Measurements from ENCODE around the gene GLT8D2. TPM values are rescaled to one million over a fixed set of nuclear protein-coding genes. Genes with fewer than 3 reads are reported as not detected.

GLT8D2 gene
- total RNA-seq, 4 donors from 2014 or later = 4.1 to 10.2 (median 6.5) TPM

GRCh38 chr12:103944964-103945363 is 105.0 kb downstream of the GLT8D2 start:
- no peak for TF ChIP-seq CTCF (IDR thresholded peaks at IDR 0.05; ENCODE audit: low read depth)

Other genes starting within 250 kb of the GLT8D2 start
- 1 to 10 TPM; 4.5 to 7.0 (median 5.6) TPM for gene NT5DC3, start 209.0 kb downstream of the GLT8D2 start, total RNA-seq
- 100 to 1,000 TPM; 262 to 595 (median 435) TPM for gene HSP90B1, start 119.8 kb downstream of the GLT8D2 start, total RNA-seq
- gene TDG, start 84.3 kb downstream of the GLT8D2 start, total RNA-seq = 10 to 100 TPM; 16.5 to 41.7 (median 21.7) TPM
- gene HCFC2, start 14.3 kb upstream of the GLT8D2 start, total RNA-seq = 10 to 100 TPM; 23.3 to 34.7 (median 29.4) TPM
- gene NFYB, start 88.0 kb upstream of the GLT8D2 start, total RNA-seq = 10 to 100 TPM; 27.2 to 47.8 (median 38.2) TPM
- 100 to 1,000 TPM in 1 of 4 donors, 10 to 100 TPM in 3; 76.2 to 122 (median 83.3) TPM for gene TXNRD1, start 165.6 kb upstream of the GLT8D2 start, total RNA-seq